ENCODE data around the gene SLC43A3.

Gene SLC43A3

DNA sequence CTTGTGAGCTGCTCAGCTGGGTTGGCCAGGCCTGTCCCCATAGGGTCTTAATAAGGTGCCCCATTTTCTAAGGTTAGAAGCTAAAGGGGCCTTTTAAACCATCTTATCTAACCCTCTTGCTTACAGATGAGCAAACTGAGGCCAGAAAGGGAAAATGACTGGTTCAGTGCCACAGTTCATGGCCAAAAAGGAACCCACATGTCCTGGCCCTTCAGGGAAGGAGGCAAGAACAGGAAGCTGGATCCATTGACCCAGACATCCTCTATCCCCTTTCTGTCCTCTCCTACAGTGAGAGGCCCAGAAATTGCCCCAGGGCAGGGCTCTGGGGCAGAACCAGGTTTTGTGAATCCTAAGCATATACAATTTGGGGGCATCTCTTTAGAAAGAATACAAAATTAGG, 56.0 kb downstream of the SLC43A3 start:
- TF ChIP-seq, protein P1, sequence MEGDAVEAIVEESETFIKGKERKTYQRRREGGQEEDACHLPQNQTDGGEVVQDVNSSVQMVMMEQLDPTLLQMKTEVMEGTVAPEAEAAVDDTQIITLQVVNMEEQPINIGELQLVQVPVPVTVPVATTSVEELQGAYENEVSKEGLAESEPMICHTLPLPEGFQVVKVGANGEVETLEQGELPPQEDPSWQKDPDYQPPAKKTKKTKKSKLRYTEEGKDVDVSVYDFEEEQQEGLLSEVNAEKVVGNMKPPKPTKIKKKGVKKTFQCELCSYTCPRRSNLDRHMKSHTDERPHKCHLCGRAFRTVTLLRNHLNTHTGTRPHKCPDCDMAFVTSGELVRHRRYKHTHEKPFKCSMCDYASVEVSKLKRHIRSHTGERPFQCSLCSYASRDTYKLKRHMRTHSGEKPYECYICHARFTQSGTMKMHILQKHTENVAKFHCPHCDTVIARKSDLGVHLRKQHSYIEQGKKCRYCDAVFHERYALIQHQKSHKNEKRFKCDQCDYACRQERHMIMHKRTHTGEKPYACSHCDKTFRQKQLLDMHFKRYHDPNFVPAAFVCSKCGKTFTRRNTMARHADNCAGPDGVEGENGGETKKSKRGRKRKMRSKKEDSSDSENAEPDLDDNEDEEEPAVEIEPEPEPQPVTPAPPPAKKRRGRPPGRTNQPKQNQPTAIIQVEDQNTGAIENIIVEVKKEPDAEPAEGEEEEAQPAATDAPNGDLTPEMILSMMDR (conservative IDR thresholded peaks at IDR 0.05), result no peak
- no peak overlapping the region for H3K27ac ChIP-seq

DNA sequence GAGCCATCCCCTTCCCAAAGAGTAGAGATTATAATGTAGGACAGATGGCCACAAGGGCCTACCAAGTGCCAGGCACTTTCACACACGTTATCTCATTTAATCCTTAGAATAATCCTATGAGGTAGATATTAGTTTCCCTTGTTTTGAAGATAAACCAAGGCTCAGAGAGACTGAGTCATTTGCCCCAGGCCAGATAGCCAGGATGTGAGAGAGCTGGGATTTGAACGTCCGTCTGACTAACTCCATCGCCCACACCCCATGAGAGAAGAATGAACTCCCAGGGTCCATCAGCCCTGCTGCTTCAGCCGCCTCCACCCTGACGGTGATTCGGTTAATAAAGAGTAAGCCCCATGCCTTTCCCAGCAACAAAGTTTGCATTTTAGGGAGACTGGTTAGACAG, 56.7 kb downstream of the SLC43A3 start:
- TF ChIP-seq, protein P1 (conservative IDR thresholded peaks at IDR 0.05), result no peak
- H3K27ac ChIP-seq, result no peak overlapping the region

DNA sequence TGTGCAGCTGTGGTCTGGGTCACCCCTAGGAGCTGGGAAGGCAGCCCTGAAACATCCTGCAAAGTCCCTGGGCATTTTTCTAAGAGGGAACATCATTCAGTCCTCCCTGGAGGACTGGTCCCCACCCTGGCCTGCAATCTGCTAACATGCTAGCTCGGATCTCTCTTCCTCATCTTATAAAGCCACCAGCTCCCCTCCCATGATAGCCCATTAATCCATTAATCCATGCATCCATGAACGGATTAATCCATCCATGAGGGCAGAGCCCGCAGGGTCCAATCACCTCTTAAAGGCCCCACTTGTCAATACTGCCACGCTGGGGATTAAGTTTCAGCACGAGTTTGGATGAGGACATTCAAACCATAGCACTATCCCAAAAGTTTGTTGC, 58.1 kb downstream of the SLC43A3 start:
- TF ChIP-seq, protein P1 (conservative IDR thresholded peaks at IDR 0.05), result no peak
- no peak overlapping the region for H3K27ac ChIP-seq

DNA sequence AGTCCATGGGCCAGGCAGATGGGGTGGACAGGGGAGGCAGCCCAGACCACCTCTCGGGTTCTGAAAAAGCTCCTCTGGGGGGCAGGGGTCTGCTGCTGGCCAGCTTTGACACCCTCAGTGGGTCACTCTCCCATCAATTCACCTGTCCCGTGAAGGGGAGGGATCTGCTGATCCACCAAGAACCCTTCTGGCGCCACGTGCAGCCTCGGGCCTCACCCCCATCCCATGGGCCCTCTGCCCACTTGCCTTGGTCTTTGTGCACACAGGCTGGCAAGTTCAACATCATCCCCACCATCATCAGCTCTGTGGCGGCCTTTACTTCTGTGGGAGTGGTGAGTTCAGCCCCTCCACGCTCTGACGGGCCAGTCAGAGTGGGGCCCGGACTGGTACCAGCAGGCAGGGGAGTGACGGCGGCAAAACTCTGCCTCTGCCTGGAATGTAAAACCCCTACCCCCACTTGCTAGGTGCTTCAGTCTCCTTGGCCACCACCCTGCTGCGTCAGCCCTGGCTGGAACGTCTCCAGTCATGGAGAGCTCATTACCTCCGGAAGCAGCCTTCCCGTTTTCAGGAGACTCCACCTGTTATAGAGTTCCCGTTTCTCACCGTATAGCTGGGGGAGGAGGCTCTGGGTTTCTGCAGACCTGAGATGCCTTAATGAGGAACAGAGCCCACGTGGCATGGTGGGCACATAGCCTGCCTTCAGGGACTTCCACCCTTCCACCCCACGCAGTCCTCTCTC, 58.6 kb downstream of the SLC43A3 start:
- TF ChIP-seq, protein P1 (conservative IDR thresholded peaks at IDR 0.05), result no peak

DNA sequence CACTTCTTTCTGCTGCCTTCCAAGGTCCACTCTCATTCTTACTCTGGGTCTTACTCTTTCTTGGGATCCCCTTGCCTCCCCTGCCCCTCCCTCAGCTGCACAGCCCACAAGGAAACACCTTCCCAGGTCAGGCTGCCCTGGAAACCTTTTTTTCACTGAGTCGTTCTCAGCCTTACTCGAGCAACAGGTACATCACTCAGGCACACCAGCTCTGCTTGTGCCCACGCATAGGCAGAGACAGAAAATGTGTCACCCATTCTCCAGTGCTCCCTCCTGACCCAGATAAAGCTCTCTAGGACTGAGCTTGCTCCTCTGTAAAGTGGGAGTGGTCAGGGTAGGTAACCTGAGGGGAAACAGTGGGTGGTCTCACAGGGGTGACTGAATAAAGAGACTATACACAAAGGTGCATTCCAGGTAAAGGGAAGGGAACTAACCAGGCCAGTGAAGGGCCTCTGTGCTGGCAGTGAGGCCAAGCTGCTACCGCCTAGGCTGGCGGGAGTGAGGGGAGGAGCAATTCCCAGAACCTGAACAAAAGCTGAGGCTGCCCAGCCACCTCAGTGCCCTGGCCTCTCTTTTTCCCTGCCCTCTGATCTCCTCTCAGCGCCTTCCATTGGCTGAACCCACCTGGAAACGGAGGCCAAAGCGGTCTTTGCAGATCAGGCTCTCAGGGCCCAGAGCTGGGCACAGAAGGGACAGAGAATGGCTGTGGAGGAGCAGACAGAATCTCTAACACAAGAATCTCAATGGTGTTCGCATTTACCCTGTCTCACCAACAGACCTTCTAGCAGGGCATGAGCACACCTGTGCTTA, 61.9 kb downstream of the SLC43A3 start:
- no peak overlapping the region for H3K27ac ChIP-seq
- TF ChIP-seq, protein P1 (conservative IDR thresholded peaks at IDR 0.05), result no peak

More for the DNA sequence above, 58.6 kb downstream of the SLC43A3 start:
- no peak overlapping the region for H3K27ac ChIP-seq

DNA sequence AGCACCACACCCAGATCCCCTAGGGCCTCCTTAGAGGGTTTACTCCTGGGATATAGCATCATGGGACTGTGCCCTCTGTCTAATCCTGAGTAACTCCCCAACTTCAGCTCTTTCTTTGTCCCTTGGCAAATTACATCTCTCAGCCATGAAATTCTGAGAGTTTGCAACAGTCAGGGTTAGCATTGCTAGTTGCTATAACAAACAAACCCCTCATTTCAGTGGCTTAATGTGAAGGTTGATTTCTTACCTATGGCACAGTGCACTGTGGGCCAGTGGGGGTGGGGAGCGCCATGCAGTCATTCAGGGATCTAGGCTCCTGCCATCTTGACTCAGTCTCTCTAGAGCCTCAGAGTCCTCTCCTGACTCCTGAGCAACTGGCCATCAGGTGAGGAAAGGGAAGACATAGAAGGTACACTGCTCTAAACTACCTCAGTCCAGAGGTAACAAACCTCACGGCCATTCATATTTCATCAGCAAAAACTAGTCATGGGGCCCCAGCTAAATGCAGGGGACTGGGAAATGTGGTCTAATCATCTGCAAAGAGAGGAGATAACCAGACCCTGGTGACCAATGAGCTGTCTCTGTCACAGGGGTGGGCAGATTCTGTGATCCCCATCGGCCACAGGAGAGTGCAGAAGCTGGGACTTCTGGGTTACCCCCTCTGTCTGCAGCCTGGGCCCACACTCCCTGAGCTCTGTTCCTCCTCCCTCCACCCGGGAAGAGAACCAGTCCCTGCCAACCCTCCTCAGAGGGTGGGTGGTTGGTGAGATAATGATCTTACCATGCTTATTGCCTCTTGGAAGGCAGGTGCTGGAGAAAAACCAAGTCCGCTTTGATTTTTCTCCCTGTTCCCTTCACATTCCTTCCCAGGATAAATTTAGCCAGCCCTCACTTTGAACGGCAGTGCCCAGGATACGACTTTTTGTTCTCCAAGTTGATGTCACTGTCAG, 63.5 kb downstream of the SLC43A3 start:
- H3K27ac ChIP-seq, result no peak overlapping the region
- TF ChIP-seq, protein P1 (conservative IDR thresholded peaks at IDR 0.05), result no peak
